ENCODE data around the gene CNOT4. TPM values are rescaled to one million over a fixed set of nuclear protein-coding genes. Genes with fewer than 3 reads are reported as not detected.

Gene CNOT4
- total RNA-seq, 2 donors from 2014 or later = 19.0 to 44.7 TPM

GRCh38 chr7:135493362-135493761, 16.5 kb downstream of the CNOT4 start:
- no peaks in the 10 kb centered on the region for H3K4me1 ChIP-seq (replicated peaks)
- WGBS = 54% methylated on average over 1 of the region's 1 CpG
- no peak for TF ChIP-seq POLR2AphosphoS5 (IDR thresholded peaks at IDR 0.05)
- no peaks in the 10 kb centered on the region for H3K9me3 ChIP-seq
- intact Hi-C loops (cut with DNase I) = no loop called here
- no peaks in the 10 kb centered on the region for H3K36me3 ChIP-seq
- H3K4me3 ChIP-seq = no peak overlapping the region
- no peak for DNase-seq (ENCODE audit: low spot score)
- H3K27me3 ChIP-seq (replicated peaks; ENCODE audit: insufficient read depth) = no peaks in the 10 kb centered on the region
- H3K27ac ChIP-seq = no peak overlapping the region

GRCh38 chr7:135492151-135492550, 17.8 kb downstream of the CNOT4 start:
- intact Hi-C loops (cut with DNase I) = no loop called here
- H3K4me3 ChIP-seq = no peak overlapping the region
- H3K36me3 ChIP-seq = no peaks in the 10 kb centered on the region
- no peak overlapping the region for H3K27ac ChIP-seq
- DNase-seq (ENCODE audit: low spot score) = no peak
- no peaks in the 10 kb centered on the region for H3K9me3 ChIP-seq
- TF ChIP-seq CTCF (IDR thresholded peaks at IDR 0.05) (no peak), POLR2AphosphoS5 (IDR thresholded peaks at IDR 0.05) (no peak), POLR2A (IDR thresholded peaks at IDR 0.05) (no peak)
- H3K4me1 ChIP-seq (replicated peaks) = no peaks in the 10 kb centered on the region
- no peaks in the 10 kb centered on the region for H3K27me3 ChIP-seq (replicated peaks; ENCODE audit: insufficient read depth)
- 96% methylated on average over 4 of the region's 4 CpGs for WGBS

GRCh38 chr7:135490783-135491182, 19.1 kb downstream of the CNOT4 start:
- intact Hi-C loops (cut with DNase I) = no loop called here
- no peaks in the 10 kb centered on the region for H3K4me1 ChIP-seq (replicated peaks)
- no peaks in the 10 kb centered on the region for H3K27me3 ChIP-seq (replicated peaks; ENCODE audit: insufficient read depth)
- TF ChIP-seq POLR2AphosphoS5 (IDR thresholded peaks at IDR 0.05) = no peak
- TF ChIP-seq POLR2A (IDR thresholded peaks at IDR 0.05) = no peak
- no peak overlapping the region for H3K4me3 ChIP-seq
- no peak for DNase-seq (ENCODE audit: low spot score)
- no peaks in the 10 kb centered on the region for H3K9me3 ChIP-seq
- no peak overlapping the region for H3K27ac ChIP-seq
- H3K36me3 ChIP-seq = no peaks in the 10 kb centered on the region

GRCh38 chr7:135489791-135490190, 20.1 kb downstream of the CNOT4 start:
- intact Hi-C loops (cut with DNase I) = no loop called here
- no peak overlapping the region for H3K4me3 ChIP-seq
- 89% methylated on average over 3 of the region's 3 CpGs for WGBS
- H3K36me3 ChIP-seq = no peaks in the 10 kb centered on the region
- no peaks in the 10 kb centered on the region for H3K27me3 ChIP-seq (replicated peaks; ENCODE audit: insufficient read depth)
- H3K9me3 ChIP-seq = no peaks in the 10 kb centered on the region
- TF ChIP-seq CTCF (IDR thresholded peaks at IDR 0.05) (no peak), POLR2AphosphoS5 (IDR thresholded peaks at IDR 0.05) (no peak), POLR2A (IDR thresholded peaks at IDR 0.05) (no peak)
- H3K27ac ChIP-seq = no peak overlapping the region
- no peak for DNase-seq (ENCODE audit: low spot score)
- H3K4me1 ChIP-seq (replicated peaks) = no peaks in the 10 kb centered on the region

GRCh38 chr7:135486261-135486920, 23.5 kb downstream of the CNOT4 start:
- no peaks in the 10 kb centered on the region for H3K9me3 ChIP-seq
- no peaks in the 10 kb centered on the region for H3K36me3 ChIP-seq
- H3K27me3 ChIP-seq (replicated peaks; ENCODE audit: insufficient read depth) = no peaks in the 10 kb centered on the region
- WGBS = 43% methylated on average over 3 of the region's 3 CpGs
- TF ChIP-seq POLR2A (IDR thresholded peaks at IDR 0.05) (no peak), POLR2AphosphoS5 (IDR thresholded peaks at IDR 0.05) (no peak), CTCF (IDR thresholded peaks at IDR 0.05) (no peak)
- intact Hi-C loops (cut with DNase I) = no loop called here
- no peak overlapping the region for H3K4me3 ChIP-seq
- no peak overlapping the region for H3K27ac ChIP-seq
- no peaks in the 10 kb centered on the region for H3K4me1 ChIP-seq (replicated peaks)
- DNase-seq (ENCODE audit: low spot score) = no peak

GRCh38 chr7:135481598-135481979, 28.3 kb downstream of the CNOT4 start:
- no peaks in the 10 kb centered on the region for H3K27me3 ChIP-seq (replicated peaks; ENCODE audit: insufficient read depth)
- TF ChIP-seq CTCF (IDR thresholded peaks at IDR 0.05) = no peak
- no peaks in the 10 kb centered on the region for H3K9me3 ChIP-seq
- H3K4me1 ChIP-seq (replicated peaks) = no peaks in the 10 kb centered on the region
- no peak overlapping the region for H3K4me3 ChIP-seq
- no peak for DNase-seq (ENCODE audit: low spot score)
- H3K36me3 ChIP-seq = no peaks in the 10 kb centered on the region
- no peak overlapping the region for H3K27ac ChIP-seq
- intact Hi-C loops (cut with DNase I) = no loop called here

Data from prostate gland (tissue), 2 donors.